A673 (cell line): ENCODE data around the gene SPATA21. TPM values are rescaled to one million over a fixed set of nuclear protein-coding genes. Genes with fewer than 3 reads are reported as not detected.
"Not testable (repeated sequence)": the region's sequence is repeated elsewhere in the genome, so short reads cannot be mapped to it uniquely, and the experiment has no call there.

Experiments used
- BruUV-seq: library from RNA; stranded (reverse); fragments of 400-500 nt; replicated peaks from 2 replicates; lab custom pipeline; 2021; lab: Mats Ljungman, UMichigan
- CTCF ChIA-PET: fragments of 300-600 bp; sonication (Branson Sonifier 250); formaldehyde crosslinking; loops from one replicate; lab custom pipeline; 2022; ENCODE audit warnings: antibody characterized with exemption; lab: Charles Lee
- POLR2A ChIA-PET: fragments of 300-600 bp; sonication (Branson Sonifier 250); formaldehyde crosslinking; loops from one replicate; lab custom pipeline; 2022; ENCODE audit warnings: antibody characterized with exemption; ENCODE audit not compliant: low non-redundant PET; lab: Charles Lee
- DNase-seq: peaks from one replicate; pipeline ENCODE4 v3.0.0-alpha.2; 2015; ENCODE audit warnings: low spot score
- H3K27ac ChIP-seq: fragments of 200-600 bp; sonication (generic); 2 replicates; pipeline ENCODE4 v1.5.1; 2016; ENCODE audit warnings: mixed run types, low read depth, mild to moderate bottlenecking, mixed read lengths, antibody characterized with exemption, low read length; ENCODE audit not compliant: poor library complexity, severe bottlenecking
- H3K27me3 ChIP-seq: fragments of 200-600 bp; sonication (generic); replicated peaks from 2 replicates; pipeline ENCODE4 v1.6.1; 2017; ENCODE audit warnings: mixed run types, low read depth, mild to moderate bottlenecking, mixed read lengths, antibody characterized with exemption, low read length; ENCODE audit not compliant: insufficient read depth, poor library complexity
- H3K36me3 ChIP-seq: fragments of 200-600 bp; sonication (generic); 2 replicates; pipeline ENCODE4 v1.6.1; 2016; ENCODE audit warnings: mixed run types, mild to moderate bottlenecking, mixed read lengths, antibody characterized with exemption, low read length; ENCODE audit not compliant: insufficient read depth, poor library complexity, severe bottlenecking
- H3K4me1 ChIP-seq: fragments of 200-600 bp; sonication (generic); 2 replicates; pipeline ENCODE4 v1.6.1; 2017; ENCODE audit warnings: mixed run types, mild to moderate bottlenecking, mixed read lengths, antibody characterized with exemption, low read length; ENCODE audit not compliant: insufficient read depth, poor library complexity, severe bottlenecking
- H3K4me3 ChIP-seq: fragments of 200-600 bp; sonication (generic); 2 replicates; pipeline ENCODE4 v1.5.1; 2016; ENCODE audit warnings: low read depth, mixed run types, mild to moderate bottlenecking, mixed read lengths, low read length; ENCODE audit not compliant: poor library complexity, severe bottlenecking
- H3K9me3 ChIP-seq: fragments of 200-600 bp; sonication (generic); 2 replicates; pipeline ENCODE4 v1.6.1; 2016; ENCODE audit warnings: mixed run types, low read depth, mild to moderate bottlenecking, mixed read lengths, antibody characterized with exemption, low read length; ENCODE audit not compliant: poor library complexity, severe bottlenecking
- CTCF ChIP-seq: fragments of 300-800, 200-600 bp; sonication (generic); conservative IDR thresholded peaks from 2 replicates; pipeline ENCODE4 v1.5.1; 2017; ENCODE audit warnings: low read depth, mild to moderate bottlenecking, antibody characterized with exemption, low read length, moderate library complexity, mixed read lengths
- EZH2 ChIP-seq: fragments of 200-600 bp; sonication (generic); IDR thresholded peaks from 2 replicates; pipeline ENCODE4 v1.6.1; 2017; ENCODE audit warnings: borderline replicate concordance, low read depth, mild to moderate bottlenecking, mixed read lengths, antibody characterized with exemption, low read length; ENCODE audit not compliant: poor library complexity, severe bottlenecking
- intact Hi-C: fragments of 100-400 bp; cut with micrococcal nuclease; formaldehyde crosslinking; loops from one replicate; pipeline ENCODE4 v1.10.0; 2022; ENCODE audit not compliant: unreplicated experiment
- total RNA-seq: library from RNA; stranded (reverse); gene quantifications from 2 replicates; pipeline ENCODE4 v1.2.3, GENCODE V29; 2021

SPATA21 gene
- total RNA-seq, 1 experiment from 2014 or later, result not detected

GRCh38 chr1:16484501-16484835 lies 47.2 kb upstream of the SPATA21 start:
- intact Hi-C loops, result no loop called here
- no peak for DNase-seq
- H3K27ac ChIP-seq, result no peak overlapping the region
- H3K27me3 ChIP-seq, result no peaks in the 10 kb centered on the region
- H3K4me1 ChIP-seq, result no peaks in the 10 kb centered on the region
- H3K9me3 ChIP-seq, result no peaks in the 10 kb centered on the region
- no peak overlapping the region for H3K4me3 ChIP-seq
- H3K36me3 ChIP-seq, result no peaks in the 10 kb centered on the region
- BruUV-seq, result no TSS peak
- ChIA-PET POLR2A (no interaction called here), CTCF (no interaction called here)
- TF ChIP-seq EZH2 (no peak), CTCF (no peak)

- H3K27me3 ChIP-seq, H3K9me3 ChIP-seq, CTCF ChIA-PET, H3K4me3 ChIP-seq, BruUV-seq, H3K4me1 ChIP-seq, H3K36me3 ChIP-seq, DNase-seq, POLR2A ChIA-PET, intact Hi-C loops, H3K27ac ChIP-seq: not testable (repeated sequence)
These were observed 46.6 kb upstream of the SPATA21 start for GRCh38 chr1:16483639-16484500.

GRCh38 chr1:16483146-16483545 lies 45.9 kb upstream of the SPATA21 start:
- CTCF ChIA-PET, BruUV-seq: not testable (repeated sequence)

GRCh38 chr1:16478091-16478490 lies 40.9 kb upstream of the SPATA21 start:
- Histone ChIP-seq H3K27ac (no peak overlapping the region), H3K27me3 (no peaks in the 10 kb centered on the region), H3K9me3 (no peaks in the 10 kb centered on the region), H3K4me3 (no peak overlapping the region), H3K36me3 (peaks cover 5% of the 10 kb centered on the region), H3K4me1 (no peaks in the 10 kb centered on the region)
- POLR2A ChIA-PET, result no interaction called here
- no TSS peak for BruUV-seq
- intact Hi-C loops, result no loop called here
- no peak for DNase-seq
- TF ChIP-seq CTCF (no peak), EZH2 (no peak)
- CTCF ChIA-PET, result no interaction called here

More at GRCh38 chr1:16483146-16483545, 45.9 kb upstream of the SPATA21 start:
- intact Hi-C loops, DNase-seq, H3K36me3 ChIP-seq, H3K4me1 ChIP-seq, H3K4me3 ChIP-seq, H3K9me3 ChIP-seq, H3K27me3 ChIP-seq, POLR2A ChIA-PET, H3K27ac ChIP-seq: not testable (repeated sequence)

GRCh38 chr1:16475771-16476770 lies 38.8 kb upstream of the SPATA21 start:
- intact Hi-C loops, H3K4me3 ChIP-seq, DNase-seq, BruUV-seq, H3K4me1 ChIP-seq, H3K27me3 ChIP-seq, H3K27ac ChIP-seq, H3K36me3 ChIP-seq, CTCF ChIA-PET, H3K9me3 ChIP-seq, POLR2A ChIA-PET: not testable (repeated sequence)
